GM19193 (cell line): ENCODE measurements around the gene ACOX3.

Experiments used
- POLR2A ChIP-seq: IDR thresholded peaks from 4 replicates; pipeline ENCODE4 v1.6.1; 2011; ENCODE audit not compliant: insufficient read depth, insufficient read length; ENCODE audit errors: extremely low read depth

ACOX3 gene

GRCh38 chr4:8368998-8369397, 71.5 kb downstream of the ACOX3 start:
- TF ChIP-seq POLR2A = no peak

GRCh38 chr4:8368061-8368481, 72.5 kb downstream of the ACOX3 start:
- TF ChIP-seq POLR2A = no peak

GRCh38 chr4:8366601-8367000, 73.9 kb downstream of the ACOX3 start:
- TF ChIP-seq POLR2A = no peak

GRCh38 chr4:8365951-8366350, 74.6 kb downstream of the ACOX3 start:
- no peak for TF ChIP-seq POLR2A

GRCh38 chr4:8365353-8365752, 75.2 kb downstream of the ACOX3 start:
- TF ChIP-seq POLR2A = no peak

GRCh38 chr4:8364848-8365350, 75.6 kb downstream of the ACOX3 start:
- TF ChIP-seq POLR2A = no peak

- no peak for TF ChIP-seq POLR2A
Measured at GRCh38 chr4:8364141-8364540, 76.4 kb downstream of the ACOX3 start.

GRCh38 chr4:8362483-8362882, 78.0 kb downstream of the ACOX3 start:
- no peak for TF ChIP-seq POLR2A

GRCh38 chr4:8359193-8359592, 81.3 kb downstream of the ACOX3 start:
- TF ChIP-seq POLR2A = no peak

GRCh38 chr4:8356856-8357255, 83.7 kb downstream of the ACOX3 start:
- no peak for TF ChIP-seq POLR2A

GRCh38 chr4:8355864-8356565, 84.5 kb downstream of the ACOX3 start:
- no peak for TF ChIP-seq POLR2A

GRCh38 chr4:8355306-8355705, 85.2 kb downstream of the ACOX3 start:
- no peak for TF ChIP-seq POLR2A

- no peak for TF ChIP-seq POLR2A
Measured at GRCh38 chr4:8353912-8354453, 86.5 kb downstream of the ACOX3 start.

- TF ChIP-seq POLR2A = no peak
Measured at GRCh38 chr4:8353158-8353669, 87.3 kb downstream of the ACOX3 start.

GRCh38 chr4:8352368-8353157, 88.0 kb downstream of the ACOX3 start:
- TF ChIP-seq POLR2A = no peak
